ENCODE results near the gene SYCN.
"Not testable (repeated sequence)": the region's sequence is repeated elsewhere in the genome, so short reads cannot be mapped to it uniquely, and the experiment has no call there.

Gene SYCN

GRCh38 chr19:39224910-39225309, 20.8 kb upstream of the SYCN start:
- no peak for DNase-seq (ENCODE audit: low read depth in 2 of 2)

DNA sequence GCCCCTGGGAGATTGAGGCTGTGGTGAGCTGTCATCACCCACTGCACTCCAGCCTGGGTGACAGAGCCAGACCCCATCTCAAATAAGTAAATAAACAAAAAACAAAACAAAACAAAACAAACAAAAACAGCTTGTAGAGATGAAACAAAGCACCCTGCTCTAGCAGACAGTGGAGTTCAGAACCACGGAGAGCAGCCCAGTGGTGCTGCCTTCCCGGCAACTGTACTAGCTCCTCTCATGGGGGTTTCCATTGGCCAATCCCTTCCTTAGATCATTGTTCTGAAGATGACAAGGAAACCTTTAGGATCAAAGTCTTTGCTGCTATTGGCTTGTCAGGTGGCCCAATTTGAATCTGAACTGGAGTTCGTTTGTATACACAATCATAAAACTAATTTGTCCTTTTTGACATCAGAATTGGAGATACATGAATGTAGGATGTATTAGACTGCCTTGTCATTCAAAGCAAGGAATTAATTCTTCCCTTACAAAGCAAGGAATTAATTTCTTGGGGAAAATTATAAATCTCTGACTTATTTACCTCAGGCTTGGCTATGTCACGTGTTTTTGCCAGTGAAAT, 19.7 kb upstream of the SYCN start:
- no peak for DNase-seq (ENCODE audit: low read depth in 2 of 2)

- not testable (repeated sequence) for DNase-seq (ENCODE audit: low read depth in 2 of 2)
Observed at GRCh38 chr19:39219108-39219507, 15.0 kb upstream of the SYCN start.

DNA sequence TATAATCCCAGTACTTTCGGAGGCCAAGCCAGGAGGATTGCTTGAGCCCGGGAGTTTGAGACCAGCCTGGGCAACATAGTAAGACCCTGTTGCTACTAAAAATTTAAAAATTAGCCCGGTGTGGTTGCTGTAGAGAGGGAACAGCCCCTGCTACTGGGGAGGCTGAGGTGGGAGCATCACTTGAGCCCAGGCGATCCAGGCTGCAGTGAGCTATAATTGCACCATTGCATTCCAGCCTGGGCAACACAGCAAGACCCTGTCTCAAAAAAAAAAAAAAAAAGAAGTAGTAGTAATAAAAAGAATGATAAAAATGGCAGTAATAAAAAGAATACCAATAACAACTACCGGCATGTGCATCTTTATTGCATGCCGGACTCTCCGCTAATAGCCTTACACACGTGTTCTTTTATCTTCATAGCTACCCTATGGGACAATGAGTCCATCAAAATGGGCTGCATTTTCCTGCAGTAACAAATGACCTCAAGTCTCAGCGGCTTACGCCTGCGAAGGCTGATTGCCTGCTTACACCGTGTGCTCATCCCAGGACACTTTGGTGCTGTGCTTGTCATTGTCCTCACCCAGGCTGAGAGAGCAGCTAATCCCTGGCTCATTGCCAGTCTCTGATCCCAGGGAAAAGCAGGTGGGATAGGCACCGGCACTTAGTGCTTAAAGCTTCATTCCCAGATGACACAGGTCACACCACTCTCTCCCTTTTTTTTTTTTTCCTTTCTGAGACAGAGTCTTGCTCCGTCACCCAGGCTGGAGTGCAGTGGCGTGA, 14.4 kb upstream of the SYCN start:
- no peak for DNase-seq (ENCODE audit: low read depth in 2 of 2)

- DNase-seq (ENCODE audit: low read depth in 2 of 2), result no peak
Observed at GRCh38 chr19:39217094-39217493, 13.0 kb upstream of the SYCN start.

- DNase-seq (ENCODE audit: low read depth in 2 of 2), result not testable (repeated sequence)
Observed at GRCh38 chr19:39215323-39215722, 11.3 kb upstream of the SYCN start.

- peak; percentile 17 to 20 for DNase-seq (ENCODE audit: low read depth in 2 of 2)
Observed at GRCh38 chr19:39212375-39212742, 8.3 kb upstream of the SYCN start.

- no peak for DNase-seq (ENCODE audit: low read depth in 2 of 2)
Observed at GRCh38 chr19:39211731-39212374, 7.8 kb upstream of the SYCN start.

DNA sequence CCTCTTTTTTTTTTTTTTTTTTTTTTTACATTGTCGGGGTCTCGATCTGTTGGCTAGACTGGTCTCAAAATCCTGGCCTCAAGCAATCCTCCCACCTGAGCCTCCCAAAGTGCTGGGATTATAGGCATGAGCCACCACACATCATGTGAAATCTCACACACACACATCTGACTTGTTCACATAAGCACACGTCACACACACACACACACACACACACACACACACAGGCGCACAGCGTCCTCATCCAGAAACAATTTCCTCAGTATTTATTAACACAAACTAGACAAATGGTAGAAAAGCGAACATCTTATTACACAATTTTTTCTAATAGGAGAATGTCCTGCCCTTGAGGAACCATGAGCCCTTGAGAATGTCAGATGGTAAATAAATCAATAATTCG, 5.1 kb upstream of the SYCN start:
- DNase-seq (ENCODE audit: low read depth in 2 of 2), result no peak

DNA sequence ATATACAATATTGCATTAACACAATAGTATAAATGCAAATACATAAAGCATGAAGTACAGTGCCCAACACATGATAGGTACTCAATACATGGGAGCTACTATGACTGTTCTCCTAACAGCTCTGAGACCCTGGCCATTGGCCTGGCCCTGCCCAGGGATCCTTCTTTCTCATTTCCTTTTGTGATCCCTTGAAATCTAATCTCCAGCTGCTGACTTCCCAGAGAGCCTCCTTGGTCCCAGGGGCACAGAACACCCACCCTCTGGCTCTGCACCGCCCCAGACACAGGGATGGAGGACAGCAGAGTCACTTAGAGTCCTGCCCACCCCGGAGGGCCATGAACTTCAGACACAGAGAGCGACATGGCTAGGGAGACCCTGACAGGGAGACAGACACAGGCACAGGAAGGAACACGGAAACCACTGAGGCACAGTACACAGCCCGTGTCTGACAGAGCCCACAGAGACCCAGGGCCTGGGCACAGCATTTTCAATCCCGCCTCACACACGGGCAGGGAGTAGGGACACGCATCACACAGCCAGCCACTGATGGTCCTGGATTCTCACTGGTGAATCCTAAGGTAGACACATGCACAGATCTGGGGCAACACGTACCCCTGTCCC, 4.2 kb upstream of the SYCN start:
- DNase-seq (ENCODE audit: low read depth in 2 of 2), result no peak

GRCh38 chr19:39207293-39207836, 3.3 kb upstream of the SYCN start:
- DNase-seq (ENCODE audit: low read depth in 2 of 2), result no peak

- DNase-seq (ENCODE audit: low read depth in 2 of 2), result no peak
Observed at GRCh38 chr19:39206122-39206521, 2.1 kb upstream of the SYCN start.

DNA sequence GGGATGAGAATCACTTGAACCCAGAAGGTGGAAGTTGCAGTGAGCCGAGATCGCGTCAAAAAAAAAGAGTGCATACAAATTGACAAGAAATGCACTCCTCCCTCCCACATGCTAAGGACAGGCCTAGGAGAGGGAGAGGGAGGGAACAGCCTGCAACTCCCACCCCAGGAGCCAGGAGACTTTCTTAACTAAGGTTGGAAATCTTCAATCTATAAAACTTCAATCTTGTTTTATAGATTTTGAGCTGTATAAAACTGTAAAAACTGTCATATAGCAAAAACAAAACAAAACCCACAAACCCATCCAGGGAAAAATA, 1.3 kb upstream of the SYCN start:
- DNase-seq (ENCODE audit: low read depth in 2 of 2), result no peak

DNA sequence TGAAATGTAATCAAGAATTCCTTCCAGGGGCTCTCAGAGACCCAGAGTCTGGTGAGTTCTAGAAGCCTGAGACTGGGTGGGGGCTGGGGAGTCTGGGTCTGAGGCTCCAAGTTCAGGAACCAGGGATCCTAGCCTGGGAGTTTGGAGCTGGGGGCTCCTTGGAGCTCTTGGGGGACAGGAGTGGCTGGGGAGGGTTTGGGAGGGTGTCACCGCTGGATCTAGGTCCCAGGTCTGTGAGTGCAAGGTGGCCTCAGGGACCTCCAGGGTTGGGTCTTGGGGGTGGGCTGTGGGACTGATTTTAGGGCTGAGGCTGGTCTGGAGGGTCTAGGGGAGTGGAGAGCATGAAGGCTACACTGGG, 1.1 kb downstream of the SYCN start:
- DNase-seq (ENCODE audit: low read depth in 2 of 2), result no peak

DNA sequence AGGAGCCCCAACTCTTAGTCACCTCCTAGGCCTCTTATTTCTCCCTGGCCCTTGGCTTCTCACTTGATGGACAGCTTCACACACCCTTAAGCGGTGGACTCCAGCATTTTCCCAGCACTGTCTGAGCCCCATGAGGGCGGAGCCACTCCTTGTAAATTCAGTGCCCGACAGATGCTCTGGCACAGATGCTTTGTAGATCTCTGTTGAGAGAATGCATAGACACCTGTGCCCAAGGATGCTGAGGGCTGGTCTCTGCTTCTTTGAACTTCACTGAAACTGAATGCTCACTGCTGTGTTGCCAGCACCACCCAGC, 3.3 kb downstream of the SYCN start:
- DNase-seq (ENCODE audit: low read depth in 2 of 2), result no peak

GRCh38 chr19:39200066-39200802, 3.8 kb downstream of the SYCN start:
- DNase-seq (ENCODE audit: low read depth in 2 of 2), result no peak

DNA sequence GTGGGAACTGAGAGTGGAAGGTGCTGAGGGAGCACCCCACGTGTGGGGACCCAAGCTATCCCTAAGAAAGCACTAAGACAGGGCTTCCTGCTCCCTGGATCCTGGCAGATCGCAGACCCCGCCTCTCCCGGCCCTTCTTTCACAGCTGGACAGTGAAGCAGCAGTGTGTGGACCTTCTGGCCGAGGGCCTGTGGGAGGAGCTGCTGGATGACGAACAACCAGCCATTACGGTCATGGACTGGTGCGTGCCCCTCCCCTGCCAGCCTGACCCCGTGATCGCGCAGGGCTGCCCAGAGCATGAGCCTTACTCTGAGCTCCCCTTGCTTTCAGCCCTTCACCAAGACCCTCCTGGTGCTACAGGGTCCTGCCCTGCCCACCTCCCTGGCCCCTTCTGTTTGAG, 5.0 kb downstream of the SYCN start:
- no peak for DNase-seq (ENCODE audit: low read depth in 2 of 2)

- no peak for DNase-seq (ENCODE audit: low read depth in 2 of 2)
Observed at GRCh38 chr19:39197808-39198207, 6.3 kb downstream of the SYCN start.

- DNase-seq (ENCODE audit: low read depth in 2 of 2), result no peak
Observed at GRCh38 chr19:39196860-39197562, 7.1 kb downstream of the SYCN start, which contains the start of gene NCCRP1. TSS of gene NCCRP1 (plus strand) at chr19:39196964. CDS start at chr19:39196983, 19 bp downstream.

DNA sequence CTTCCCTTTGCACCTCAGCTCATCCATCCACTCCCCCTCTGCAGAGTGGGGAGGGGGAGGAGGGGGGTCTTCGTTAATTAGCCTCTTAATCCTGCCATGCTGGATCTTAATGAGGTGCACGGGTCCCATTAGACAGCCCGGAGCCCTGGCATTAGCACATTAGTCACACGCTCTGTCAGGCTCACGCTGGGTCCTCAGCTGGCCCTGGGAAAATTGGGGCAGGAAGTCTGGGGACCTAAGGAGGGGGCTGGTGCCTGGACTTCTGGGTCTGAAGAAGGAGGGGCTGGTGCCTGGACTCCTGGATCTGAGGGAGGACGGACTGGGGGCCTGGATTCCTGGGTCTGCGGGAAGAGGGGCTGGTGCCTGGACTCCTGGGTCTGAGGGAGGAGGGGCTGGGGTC, 7.7 kb downstream of the SYCN start:
- no peak for DNase-seq (ENCODE audit: low read depth in 2 of 2)

DNA sequence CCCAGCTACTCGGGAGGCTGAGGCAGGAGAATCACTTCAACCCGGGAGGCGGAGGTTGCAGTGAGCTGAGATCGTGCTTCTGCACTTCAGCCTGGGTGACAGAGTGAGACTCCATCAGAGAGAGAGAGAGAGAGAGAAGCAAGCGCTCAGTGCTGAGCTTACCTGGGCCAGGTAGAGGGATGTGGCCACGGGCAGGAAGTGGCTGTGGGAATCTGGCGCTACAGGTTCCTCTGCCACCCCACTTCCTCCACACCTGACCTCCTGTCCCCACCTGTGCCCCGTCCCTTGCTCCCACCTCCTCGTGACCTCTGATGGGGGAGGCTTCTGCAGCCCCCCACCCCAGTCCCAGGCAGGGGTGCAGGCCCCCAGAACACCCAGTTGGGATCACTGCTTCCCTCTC, 8.3 kb downstream of the SYCN start:
- no peak for DNase-seq (ENCODE audit: low read depth in 2 of 2)

Data from stimulated activated CD4-positive, alpha-beta T cell treated with anti-CD3 and anti-CD28 coated beads, Interleukin-1b, Interleukin-23, amount 100 ng/mL, for 1 hour (primary cell).